HG02981 (cell line): Measurements from ENCODE around the gene JPT1.
"Not testable (repeated sequence)": the region's sequence is repeated elsewhere in the genome, so short reads cannot be mapped to it uniquely, and the experiment has no call there.

Experiments used
- ATAC-seq: cut with Tn5 transposase; IDR thresholded peaks from one replicate; pipeline ENCODE4 v1.9.1; 2021; ENCODE audit warnings: mild to moderate bottlenecking, moderate library complexity; ENCODE audit not compliant: unreplicated experiment

The JPT1 gene

GRCh38 chr17:75154195-75155106 is at the start of gene JPT1:
JPT1 (minus strand) TSS chr17:75154512; CDS start chr17:75154397, 115 bp downstream.
- ATAC-seq = peak; percentile 95

GRCh38 chr17:75199886-75200618 is 45.7 kb upstream of the JPT1 start:
- ATAC-seq = no peak

- ATAC-seq = no peak
Observed at GRCh38 chr17:75194879-75195278, 40.6 kb upstream of the JPT1 start.

- no peak for ATAC-seq
Observed at GRCh38 chr17:75191584-75191983, 37.3 kb upstream of the JPT1 start.

- ATAC-seq = no peak
Observed at GRCh38 chr17:75188614-75189013, 34.3 kb upstream of the JPT1 start.

- ATAC-seq = no peak
Observed at GRCh38 chr17:75183999-75184884, 29.9 kb upstream of the JPT1 start.

- ATAC-seq = peak; percentile 80
Observed at GRCh38 chr17:75182569-75183436, 28.5 kb upstream of the JPT1 start, which contains the start of gene SUMO2. SUMO2 (minus strand) TSS chr17:75182959; CDS start chr17:75182834, 125 bp downstream.

GRCh38 chr17:75182319-75182568 is 27.9 kb upstream of the JPT1 start:
- no peak for ATAC-seq

GRCh38 chr17:75181608-75182318 is 27.5 kb upstream of the JPT1 start:
- peak; percentile 12 for ATAC-seq

- ATAC-seq = no peak
Observed at GRCh38 chr17:75181110-75181509, 26.8 kb upstream of the JPT1 start.

- ATAC-seq = no peak
Observed at GRCh38 chr17:75178453-75178852, 24.1 kb upstream of the JPT1 start.

- no peak for ATAC-seq
Observed at GRCh38 chr17:75176625-75177024, 22.3 kb upstream of the JPT1 start.

GRCh38 chr17:75174996-75175395 is 20.7 kb upstream of the JPT1 start:
- ATAC-seq = no peak

GRCh38 chr17:75173526-75173925 is 19.2 kb upstream of the JPT1 start:
- ATAC-seq = no peak

- no peak for ATAC-seq
Observed at GRCh38 chr17:75168998-75169397, 14.7 kb upstream of the JPT1 start.

- ATAC-seq = not testable (repeated sequence)
Observed at GRCh38 chr17:75164606-75165005, 10.3 kb upstream of the JPT1 start.

GRCh38 chr17:75163074-75163473 is 8.8 kb upstream of the JPT1 start:
- ATAC-seq = no peak

- ATAC-seq = no peak
Observed at GRCh38 chr17:75160211-75160610, 5.9 kb upstream of the JPT1 start.

GRCh38 chr17:75159196-75160031 is 5.1 kb upstream of the JPT1 start:
- ATAC-seq = no peak
